H1 (cell line): ENCODE data around the gene PWP2. TPM values are rescaled to one million over a fixed set of nuclear protein-coding genes. Genes with fewer than 3 reads are reported as not detected.
"Not testable (repeated sequence)": the region's sequence is repeated elsewhere in the genome, so short reads cannot be mapped to it uniquely, and the experiment has no call there.

Source experiments
- CTCF ChIA-PET: fragments of 300-600 bp; sonication (Branson Sonifier 250); formaldehyde crosslinking; loops from one replicate; lab custom pipeline; 2021; ENCODE audit not compliant: partially characterized antibody; lab: Charles Lee
- POLR2A ChIA-PET: fragments of 300-600 bp; sonication (Branson Sonifier 250); formaldehyde crosslinking; loops from one replicate; lab custom pipeline; 2021; ENCODE audit warnings: inconsistent platforms; ENCODE audit not compliant: partially characterized antibody; lab: Charles Lee
- DNase-seq, 2 experiments: peaks; one replicate each; pipeline versions ENCODE4 v3.0.0 to v3.0.0-alpha.2; 2010 to 2022; ENCODE audit warnings: low spot score in 2 of 2, low read depth in 1 of 2, mixed read lengths in 1 of 2
- FAIRE-seq: peaks from 2 replicates; lab custom pipeline; 2011; peaks lifted over from hg19 to GRCh38; lab: Jason Lieb, UNC
- H2AFZ ChIP-seq: 2 replicates; pipeline ENCODE4 v1.8.1; 2012; ENCODE audit warnings: low read length, inconsistent platforms
- H2AK5ac ChIP-seq: 2 replicates; pipeline ENCODE4 v1.6.1; 2013; ENCODE audit warnings: low read depth, low read length
- H2BK120ac ChIP-seq: replicated peaks from 2 replicates; pipeline ENCODE3; 2013; ENCODE audit warnings: low read depth, low read length, inconsistent platforms
- H2BK12ac ChIP-seq: 2 replicates; pipeline ENCODE4 v1.6.1; 2013; ENCODE audit warnings: low read depth, low read length
- H2BK15ac ChIP-seq: 2 replicates; pipeline ENCODE4 v1.6.1; 2013; ENCODE audit warnings: low read length
- H2BK20ac ChIP-seq: 2 replicates; pipeline ENCODE4 v1.6.1; 2013; ENCODE audit warnings: low read length
- H2BK5ac ChIP-seq: 2 replicates; pipeline ENCODE4 v1.6.1; 2013; ENCODE audit warnings: low read depth, low read length
- H3K14ac ChIP-seq: 2 replicates; pipeline ENCODE4 v1.6.1; 2013; ENCODE audit warnings: inconsistent platforms; ENCODE audit not compliant: insufficient read length
- H3K18ac ChIP-seq: 2 replicates; pipeline ENCODE4 v1.6.1; 2013; ENCODE audit warnings: low read length; ENCODE audit errors: extremely low read depth
- H3K23ac ChIP-seq: 2 replicates; pipeline ENCODE4 v1.6.1; 2013; ENCODE audit warnings: inconsistent platforms; ENCODE audit not compliant: insufficient read length
- H3K23me2 ChIP-seq: 2 replicates; pipeline ENCODE4 v1.6.1; 2013; ENCODE audit warnings: low read depth, low read length
- H3K27ac ChIP-seq: 2 replicates; pipeline ENCODE4 v1.6.1; 2011; ENCODE audit warnings: low read depth, low read length, inconsistent platforms
- H3K27me3 ChIP-seq, 4 experiments: replicated peaks in 1 of 4; 1 replicate in 1 of 4; 2 replicates in 3 of 4; pipeline versions ENCODE4 v1.6.1 to v1.8.1; 2011 to 2013; ENCODE audit warnings: low read length in 3 of 4, mild to moderate bottlenecking in 3 of 4, inconsistent platforms in 2 of 4, mixed read lengths in 2 of 4, moderate library complexity in 1 of 4; ENCODE audit not compliant: control insufficient read depth in 3 of 4, insufficient read depth in 3 of 4; ENCODE audit errors: extremely low read depth in 1 of 4
- H3K36me3 ChIP-seq, 4 experiments: 2 replicates each; pipeline versions ENCODE4 v1.6.1 to v1.8.1; 2011 to 2013; ENCODE audit warnings: mild to moderate bottlenecking in 4 of 4, low read length in 3 of 4, moderate library complexity in 2 of 4, control low read depth in 1 of 4, inconsistent platforms in 1 of 4; ENCODE audit not compliant: insufficient read depth in 4 of 4, control insufficient read depth in 2 of 4
- H3K4ac ChIP-seq: replicated peaks from 2 replicates; pipeline ENCODE3; 2013; ENCODE audit warnings: low read length, low read depth, mixed read lengths, inconsistent platforms; ENCODE audit not compliant: insufficient read length
- H3K4me1 ChIP-seq, 4 experiments: replicated peaks in 1 of 4; 1 replicate in 1 of 4; 2 replicates in 3 of 4; pipeline versions ENCODE4 v1.6.1 to v1.8.1; 2011 to 2013; ENCODE audit warnings: low read length in 3 of 4, inconsistent platforms in 2 of 4, mixed read lengths in 1 of 4; ENCODE audit not compliant: insufficient read depth in 4 of 4, control insufficient read depth in 3 of 4
- H3K4me2 ChIP-seq, 2 experiments: 2 replicates each; pipeline versions ENCODE4 v1.6.1 to v1.8.1; 2011 to 2013; ENCODE audit warnings: low read depth in 2 of 2, low read length in 2 of 2, control low read depth in 1 of 2, inconsistent platforms in 1 of 2, mild to moderate bottlenecking in 1 of 2; ENCODE audit not compliant: insufficient read depth in 1 of 2
- H3K4me3 ChIP-seq, 4 experiments: fragments of 200-600, 300-600 bp in 1 of 4; sonication (generic), shearing (Covaris generic), sonication (Bioruptor Twin) in 1 of 4; 2 replicates each; pipeline versions ENCODE4 v1.5.1 to v1.8.1; 2011 to 2016; ENCODE audit warnings: low read length in 4 of 4, low read depth in 3 of 4, control low read depth in 2 of 4, inconsistent platforms in 2 of 4, mild to moderate bottlenecking in 2 of 4, mixed read lengths in 1 of 4, moderate library complexity in 1 of 4; ENCODE audit not compliant: insufficient read depth in 2 of 4; ENCODE audit errors: extremely low read depth in 1 of 4
- H3K56ac ChIP-seq: replicated peaks from 2 replicates; pipeline ENCODE3; 2013; ENCODE audit warnings: low read depth, mild to moderate bottlenecking, mixed read lengths, low read length, inconsistent platforms; ENCODE audit not compliant: insufficient read length
- H3K79me1 ChIP-seq: 2 replicates; pipeline ENCODE4 v1.6.1; 2013; ENCODE audit warnings: low read depth, low read length, control low read depth
- H3K79me2 ChIP-seq, 2 experiments: 2 replicates each; pipeline versions ENCODE4 v1.6.1 to v1.8.1; 2012 to 2013; ENCODE audit warnings: low read length in 2 of 2, mild to moderate bottlenecking in 2 of 2, inconsistent platforms in 1 of 2; ENCODE audit not compliant: insufficient read depth in 2 of 2, control insufficient read depth in 1 of 2
- H3K9ac ChIP-seq, 4 experiments: replicated peaks in 1 of 4; 1 replicate in 1 of 4; 2 replicates in 3 of 4; pipeline versions ENCODE4 v1.6.1 to v1.8.1; 2011 to 2013; ENCODE audit warnings: low read depth in 3 of 4, low read length in 3 of 4, control low read depth in 2 of 4, mild to moderate bottlenecking in 2 of 4, moderate library complexity in 2 of 4, inconsistent platforms in 1 of 4; ENCODE audit errors: extremely low read depth in 1 of 4
- H3K9me3 ChIP-seq, 2 experiments: 2 replicates each; pipeline versions ENCODE4 v1.6.1 to v1.8.1; 2012 to 2013; ENCODE audit warnings: mild to moderate bottlenecking in 2 of 2, moderate library complexity in 2 of 2, control low read depth in 1 of 2, inconsistent platforms in 1 of 2, low read depth in 1 of 2, low read length in 1 of 2, mixed read lengths in 1 of 2; ENCODE audit not compliant: insufficient read depth in 2 of 2
- H4K20me1 ChIP-seq, 2 experiments: replicated peaks in 1 of 2; 2 replicates each; pipeline versions ENCODE3 to v1.8.1; 2011 to 2013; ENCODE audit warnings: inconsistent platforms in 2 of 2, low read length in 2 of 2, mild to moderate bottlenecking in 1 of 2; ENCODE audit not compliant: insufficient read depth in 2 of 2, control insufficient read depth in 1 of 2
- H4K5ac ChIP-seq: 2 replicates; pipeline ENCODE4 v1.6.1; 2013; ENCODE audit warnings: low read length, low read depth, mixed read lengths, inconsistent platforms; ENCODE audit not compliant: insufficient read length
- H4K8ac ChIP-seq: 2 replicates; pipeline ENCODE4 v1.8.0; 2013; ENCODE audit warnings: mild to moderate bottlenecking, moderate library complexity, low read length, inconsistent platforms; ENCODE audit not compliant: insufficient read depth; ENCODE audit errors: extremely low read depth
- H4K91ac ChIP-seq: replicated peaks from 2 replicates; pipeline ENCODE3; 2013; ENCODE audit warnings: low read length, mixed read lengths, inconsistent platforms; ENCODE audit not compliant: insufficient read length
- WGBS, 2 experiments: shearing (Covaris generic) in 1 of 2; methylation state at CpG; one replicate each; pipeline versions ENCODE4 v1.1.6 to v1.1.7; 2013 to 2015; ENCODE audit warnings: low lambda C conversion rate in 2 of 2, mixed read lengths in 2 of 2, inconsistent platforms in 1 of 2, low coverage in 1 of 2, missing lambda C conversion rate in 1 of 2; ENCODE audit not compliant: insufficient replicate concordance in 2 of 2, insufficient coverage in 1 of 2, insufficient read length in 1 of 2; ENCODE audit errors: extremely low coverage in 1 of 2, missing lambda C conversion rate in 1 of 2; 5-methylcytosine and 5-hydroxymethylcytosine counted together
- polyA plus RNA-seq, 7 experiments: library from polyadenylated mRNA; depleted of rRNA in 3 of 7; stranded (reverse) in 5 of 7; unstranded in 2 of 7; fragments of >200 nt in 5 of 7; fragments of 200-250 nt in 2 of 7; gene quantifications; 1 replicate in 5 of 7; 2 replicates in 1 of 7; 4 replicates in 1 of 7; pipeline versions ENCODE4 v1.2.1 to v1.2.3, GENCODE V29; 2011 to 2013; ENCODE audit warnings: missing spikeins in 2 of 7, mixed read lengths in 2 of 7
- total RNA-seq: library from RNA; stranded (reverse); fragmentation: NEBNext Ultra II Directional; extraction: Animal tissue kit (Norgen Biotek cat#: 25700); gene quantifications from 2 replicates; pipeline ENCODE4 v1.2.1, GENCODE V29; 2021

PWP2 gene
- total and polyA plus RNA-seq, 2 of the 8 experiments (the other 6 are each of a cell fraction or from before 2014, with no cell fraction given) = 4.4 to 6.7 TPM

DNA sequence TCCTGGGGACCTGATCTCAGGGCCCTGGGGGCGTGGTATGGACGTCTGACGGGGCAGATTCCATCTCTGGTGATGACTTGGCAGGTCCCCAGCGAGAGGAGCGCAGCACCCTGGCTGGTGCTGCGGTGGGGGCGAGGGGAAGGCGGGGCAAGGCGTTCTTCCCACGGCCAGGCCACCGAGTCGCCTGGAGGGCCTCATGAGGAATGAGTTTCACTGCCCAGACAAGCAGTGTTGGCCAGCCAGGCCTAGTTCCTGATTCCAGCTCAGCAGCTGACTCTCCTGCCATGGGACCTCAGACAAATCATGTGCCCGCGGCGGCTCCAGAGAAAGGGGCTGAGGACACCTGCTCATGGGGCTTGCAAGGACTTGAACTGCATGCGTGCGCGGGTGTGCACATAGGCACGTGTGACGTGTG, 47.6 kb downstream of the PWP2 start:
- H3K18ac ChIP-seq, H3K4me3 ChIP-seq, CTCF ChIA-PET: not testable (repeated sequence)

DNA sequence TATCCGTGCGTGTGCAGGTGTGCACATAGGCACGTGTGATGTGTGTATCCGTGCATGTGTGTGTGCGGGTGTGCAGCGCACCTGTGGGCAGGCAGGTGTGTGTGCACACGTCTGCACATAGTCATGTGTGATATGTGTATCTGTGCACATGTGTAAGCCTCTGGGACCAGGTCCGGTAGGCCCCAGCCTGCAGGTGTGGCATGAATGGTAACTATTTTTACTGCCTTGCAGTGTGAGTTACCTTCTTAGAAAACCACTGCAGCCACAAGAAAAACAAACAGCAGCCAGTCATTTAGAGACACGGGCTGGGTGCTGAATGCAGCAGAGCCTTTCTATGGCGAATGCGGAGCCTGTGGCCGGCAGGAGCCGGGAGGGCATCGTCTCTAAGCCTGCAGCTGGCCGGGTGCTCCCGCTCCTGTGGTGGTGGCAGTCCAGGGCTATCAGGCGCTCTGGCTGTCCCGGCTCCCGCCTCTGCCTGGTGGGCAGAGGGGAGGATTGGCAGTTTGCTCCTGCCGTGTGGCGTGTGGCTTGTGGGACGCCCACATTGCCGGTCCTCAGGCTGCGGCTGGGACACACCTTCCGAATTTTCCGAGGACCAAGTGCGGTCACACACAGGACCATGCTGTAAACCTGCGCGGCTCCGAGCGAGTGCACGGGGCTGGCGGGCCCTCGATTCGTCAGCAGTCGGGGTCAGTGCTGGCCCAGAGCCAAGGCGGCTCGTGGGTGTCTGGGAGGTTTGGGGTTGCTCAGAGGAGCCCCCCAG, 48.2 kb downstream of the PWP2 start:
- CTCF ChIA-PET, FAIRE-seq: not testable (repeated sequence)

More for the DNA sequence above, 47.6 kb downstream of the PWP2 start:
- H4K8ac ChIP-seq, H2BK12ac ChIP-seq, H3K79me2 ChIP-seq, POLR2A ChIA-PET, H3K36me3 ChIP-seq, H2AFZ ChIP-seq, H2BK120ac ChIP-seq, DNase-seq, H2BK5ac ChIP-seq, FAIRE-seq, H3K4ac ChIP-seq, H4K20me1 ChIP-seq, H3K4me1 ChIP-seq, H2BK20ac ChIP-seq, H2AK5ac ChIP-seq, H3K9ac ChIP-seq, H4K91ac ChIP-seq, H4K5ac ChIP-seq, H3K9me3 ChIP-seq, H3K56ac ChIP-seq, H3K79me1 ChIP-seq, H3K27ac ChIP-seq, H3K4me2 ChIP-seq, H2BK15ac ChIP-seq, H3K23me2 ChIP-seq, H3K23ac ChIP-seq, H3K27me3 ChIP-seq, H3K14ac ChIP-seq: not testable (repeated sequence)
- WGBS, 2 experiments = no CpG with 5 or more reads among the region's 20 CpGs

More for the DNA sequence above, 48.2 kb downstream of the PWP2 start:
- H2BK12ac ChIP-seq, H3K18ac ChIP-seq, H2BK15ac ChIP-seq, H3K23me2 ChIP-seq, H4K20me1 ChIP-seq, H2AFZ ChIP-seq, H3K4me3 ChIP-seq, H3K4me2 ChIP-seq, H3K79me2 ChIP-seq, H3K27ac ChIP-seq, DNase-seq, H3K4ac ChIP-seq, H3K79me1 ChIP-seq, H3K4me1 ChIP-seq, H3K14ac ChIP-seq, H4K5ac ChIP-seq, POLR2A ChIA-PET, H4K91ac ChIP-seq, H2BK5ac ChIP-seq, H3K9ac ChIP-seq, H3K23ac ChIP-seq, H2BK120ac ChIP-seq, H3K27me3 ChIP-seq, H2AK5ac ChIP-seq, H3K9me3 ChIP-seq, H2BK20ac ChIP-seq, H3K56ac ChIP-seq, H3K36me3 ChIP-seq, H4K8ac ChIP-seq: not testable (repeated sequence)
- no CpG with 5 or more reads among the region's 38 CpGs for WGBS, 2 experiments
